HG03159 (cell line): ENCODE data around the gene KREMEN1.

Experiments
- ATAC-seq: cut with Tn5 transposase; IDR thresholded peaks from one replicate; pipeline ENCODE4 v1.9.1; 2021; ENCODE audit warnings: mild to moderate bottlenecking, moderate library complexity; ENCODE audit not compliant: unreplicated experiment

Gene KREMEN1

DNA sequence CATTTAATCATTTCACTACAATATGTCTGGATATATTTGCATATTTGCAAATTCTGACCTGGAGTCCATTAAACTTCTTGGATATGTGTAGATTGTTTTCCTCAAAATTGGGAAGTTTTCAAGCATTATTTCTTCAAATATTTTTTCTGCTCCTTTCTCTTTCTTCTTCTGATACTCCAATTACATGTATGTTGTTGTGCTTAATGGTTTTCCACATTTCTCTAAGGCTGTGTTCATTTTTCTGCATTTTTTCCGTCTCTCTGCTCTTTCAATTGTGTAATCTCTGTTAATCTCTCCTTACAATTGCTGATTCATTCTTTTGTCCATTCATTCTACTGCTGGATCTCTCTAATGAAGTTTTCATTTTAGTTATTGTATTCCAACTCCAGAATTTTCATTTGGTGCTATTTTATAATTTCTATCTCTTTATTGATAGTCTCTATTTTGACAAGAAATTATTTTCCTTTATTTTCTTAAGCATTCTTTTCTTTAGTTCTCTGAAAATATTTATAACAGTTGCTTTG lies 102.5 kb downstream of the KREMEN1 start:
- ATAC-seq, result no peak

DNA sequence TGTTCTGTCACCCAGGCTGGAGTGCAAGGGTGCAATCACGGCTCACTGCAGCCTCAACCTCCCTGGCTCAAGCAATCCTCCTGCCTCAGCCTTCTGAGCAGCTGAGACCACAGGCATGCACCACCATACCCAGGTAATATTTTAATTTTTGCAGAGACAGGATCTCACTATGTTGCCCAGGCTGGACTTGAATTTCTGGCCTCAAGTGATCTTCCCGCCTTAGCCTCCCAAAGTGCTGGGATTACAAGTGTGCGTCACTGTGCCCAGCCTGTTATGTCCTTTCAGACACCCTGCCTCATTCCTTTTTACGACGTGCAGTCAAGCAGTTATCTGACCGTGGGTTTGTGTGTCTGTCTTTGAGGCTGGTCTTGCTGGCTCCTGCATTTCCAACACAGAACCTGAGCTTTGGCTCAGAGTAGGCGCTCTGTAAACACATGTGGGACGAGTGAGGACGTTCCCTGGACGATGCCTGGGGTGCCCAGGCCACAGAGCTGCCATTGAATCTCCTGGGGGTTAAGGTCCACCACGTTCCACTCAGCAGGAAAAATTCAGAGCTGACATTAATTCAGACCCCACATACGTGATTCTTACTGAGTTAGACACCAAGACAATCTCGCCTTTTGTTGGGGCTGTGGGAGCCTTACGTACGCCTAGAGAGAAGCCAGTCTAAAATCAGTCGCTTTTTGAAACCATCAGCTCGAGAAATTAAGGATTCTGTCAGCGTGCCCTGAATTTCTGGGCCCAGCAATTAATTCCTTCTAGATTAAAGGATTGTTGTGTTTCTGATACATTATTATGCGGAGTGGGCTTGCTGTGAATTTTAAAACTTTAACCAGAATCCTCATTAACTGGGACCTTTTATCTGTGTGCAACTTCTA lies 111.4 kb downstream of the KREMEN1 start:
- ATAC-seq, result no peak

DNA sequence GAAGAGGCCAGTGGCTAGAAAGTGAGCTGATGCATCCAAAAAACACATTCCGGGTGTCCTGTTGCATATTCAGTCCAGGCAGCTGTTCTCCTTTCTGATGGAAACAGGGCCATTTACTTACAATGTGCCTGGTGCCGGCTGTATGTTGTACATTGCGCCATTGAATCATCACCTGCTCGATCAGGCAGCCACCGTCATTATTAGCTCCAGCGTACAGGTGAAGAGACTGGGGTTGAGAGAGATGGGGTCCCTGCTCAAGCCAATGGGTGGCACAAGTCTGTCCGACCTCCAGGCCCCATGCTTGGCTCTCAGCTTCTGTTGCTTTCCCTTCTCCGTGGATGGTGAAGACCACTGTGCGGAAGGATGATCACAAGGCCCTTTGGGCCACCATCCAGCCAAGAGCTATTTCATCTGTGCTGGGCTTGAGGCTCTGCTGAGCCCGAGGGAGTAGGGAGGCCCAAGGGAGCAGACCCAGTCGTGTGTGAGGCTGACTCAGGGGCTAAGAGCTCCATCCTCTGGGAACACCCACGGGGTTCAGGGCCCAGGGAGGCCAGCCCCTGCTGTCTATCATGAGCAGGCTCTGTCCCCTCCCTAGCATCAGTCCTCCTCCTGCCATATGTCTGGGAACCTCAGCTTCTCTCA lies 112.1 kb downstream of the KREMEN1 start:
- no peak for ATAC-seq

DNA sequence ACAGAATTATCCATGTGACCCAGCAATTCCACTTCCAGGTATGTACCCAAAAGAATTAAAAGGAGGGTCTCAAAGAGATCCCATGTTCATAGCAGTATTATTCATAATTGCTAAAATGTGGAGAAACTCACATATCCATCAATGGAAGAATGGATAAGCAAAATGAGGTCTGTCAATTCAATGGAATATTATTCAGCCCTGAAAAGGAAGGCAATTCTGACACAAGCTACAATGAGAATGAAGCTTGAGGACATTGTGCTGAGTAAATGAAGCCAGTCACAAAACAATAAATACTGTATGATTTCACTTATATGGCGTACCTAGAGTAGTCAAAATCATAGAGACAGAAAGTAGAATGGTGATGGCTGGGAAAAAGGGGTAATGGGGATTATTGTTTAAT lies 113.5 kb downstream of the KREMEN1 start:
- ATAC-seq, result no peak

DNA sequence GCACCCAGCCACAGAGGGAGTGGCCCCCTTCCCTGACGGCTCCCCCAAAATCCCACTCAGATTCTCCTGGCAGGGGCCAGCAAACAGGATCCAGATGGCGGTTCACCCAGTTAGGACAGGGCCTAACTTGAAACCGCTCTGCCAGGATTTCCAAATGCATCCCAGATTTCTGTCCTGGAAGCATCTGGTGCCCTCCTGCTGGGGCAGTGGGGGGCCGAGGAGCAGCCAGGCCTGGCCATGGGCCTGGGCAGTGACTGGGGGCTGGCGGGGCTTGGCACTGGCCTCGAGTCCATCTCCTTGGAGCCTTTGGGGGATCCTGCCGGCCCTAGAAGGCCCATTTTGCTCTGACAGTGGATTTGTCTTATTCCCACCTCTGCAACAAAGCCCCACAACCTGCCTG lies 115.0 kb downstream of the KREMEN1 start:
- no peak for ATAC-seq

DNA sequence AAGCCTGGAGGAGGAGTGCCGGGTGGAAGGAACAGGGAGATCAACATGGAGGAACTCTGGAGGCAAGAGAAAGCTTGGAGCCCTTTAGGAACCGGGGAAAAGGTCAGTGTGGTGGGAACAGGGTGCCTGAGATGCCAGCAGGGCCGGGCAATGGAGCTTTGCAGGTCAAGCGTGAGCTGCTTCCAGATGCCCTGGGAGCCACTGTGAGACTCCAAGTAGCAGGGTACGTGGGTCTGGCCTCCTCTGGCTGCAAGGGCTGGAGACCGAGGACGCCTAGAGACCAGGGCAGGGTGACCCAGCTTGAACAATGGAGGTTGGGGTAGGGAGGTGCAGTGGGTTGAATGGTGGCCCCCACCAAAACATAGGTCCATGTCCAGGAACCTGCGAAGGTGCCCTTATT lies 117.2 kb downstream of the KREMEN1 start:
- ATAC-seq, result no peak

DNA sequence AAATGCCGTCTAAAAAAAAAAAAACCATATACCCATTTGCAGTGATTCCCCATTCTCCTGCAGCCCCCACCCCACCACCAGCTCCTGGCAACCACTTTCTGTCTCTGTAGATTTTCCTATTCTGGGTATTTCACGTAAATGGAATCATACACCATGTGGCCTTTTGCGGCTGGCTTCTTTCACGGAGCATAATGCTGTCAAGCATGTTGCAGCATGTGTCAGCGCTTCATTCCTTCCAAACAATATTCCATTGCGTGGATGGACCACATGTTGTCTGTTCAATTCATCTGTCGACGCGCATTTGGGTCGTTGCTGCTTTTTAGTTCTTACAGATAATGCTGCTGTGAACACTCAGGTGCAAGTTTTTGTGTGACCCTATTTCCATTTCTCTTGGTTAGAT lies 118.1 kb downstream of the KREMEN1 start:
- no peak for ATAC-seq

DNA sequence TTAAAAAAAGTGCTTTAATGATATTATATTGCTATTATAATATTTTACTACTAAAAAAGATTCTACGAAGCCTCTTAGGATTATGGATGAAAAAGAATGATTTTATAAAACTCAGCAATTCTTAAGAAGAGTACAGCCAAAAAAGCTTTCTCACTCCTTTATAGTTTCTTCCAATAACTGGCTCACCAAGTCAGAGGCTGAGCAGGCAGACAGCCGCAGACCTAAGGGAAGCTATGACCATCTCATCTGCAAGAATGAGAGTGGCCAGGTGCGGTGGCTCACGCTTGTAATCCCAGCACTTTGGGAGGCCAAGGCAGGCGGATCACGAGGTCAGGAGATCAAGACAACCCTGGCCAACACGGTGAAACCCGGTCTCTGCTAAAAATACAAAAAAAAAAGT lies 120.2 kb downstream of the KREMEN1 start:
- ATAC-seq, result no peak

DNA sequence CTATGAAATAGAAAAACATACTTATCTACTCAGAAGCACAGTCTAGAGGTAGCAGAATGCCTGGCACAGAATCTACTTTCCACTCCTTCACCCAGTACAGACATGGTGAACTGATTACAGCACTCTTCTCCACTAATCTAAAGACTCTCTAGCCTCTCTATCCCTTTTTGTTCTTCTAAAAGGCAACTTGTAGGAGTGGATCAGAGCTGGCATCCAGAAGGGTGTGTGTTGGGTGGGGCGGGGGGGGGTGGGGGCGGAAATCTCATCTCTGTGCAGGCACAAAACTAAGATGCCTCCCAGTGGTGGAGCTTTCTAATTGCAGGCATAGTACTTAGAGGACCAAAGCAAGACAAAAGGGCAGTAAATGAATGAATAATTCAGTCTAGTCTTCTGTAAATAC lies 121.3 kb downstream of the KREMEN1 start:
- no peak for ATAC-seq

DNA sequence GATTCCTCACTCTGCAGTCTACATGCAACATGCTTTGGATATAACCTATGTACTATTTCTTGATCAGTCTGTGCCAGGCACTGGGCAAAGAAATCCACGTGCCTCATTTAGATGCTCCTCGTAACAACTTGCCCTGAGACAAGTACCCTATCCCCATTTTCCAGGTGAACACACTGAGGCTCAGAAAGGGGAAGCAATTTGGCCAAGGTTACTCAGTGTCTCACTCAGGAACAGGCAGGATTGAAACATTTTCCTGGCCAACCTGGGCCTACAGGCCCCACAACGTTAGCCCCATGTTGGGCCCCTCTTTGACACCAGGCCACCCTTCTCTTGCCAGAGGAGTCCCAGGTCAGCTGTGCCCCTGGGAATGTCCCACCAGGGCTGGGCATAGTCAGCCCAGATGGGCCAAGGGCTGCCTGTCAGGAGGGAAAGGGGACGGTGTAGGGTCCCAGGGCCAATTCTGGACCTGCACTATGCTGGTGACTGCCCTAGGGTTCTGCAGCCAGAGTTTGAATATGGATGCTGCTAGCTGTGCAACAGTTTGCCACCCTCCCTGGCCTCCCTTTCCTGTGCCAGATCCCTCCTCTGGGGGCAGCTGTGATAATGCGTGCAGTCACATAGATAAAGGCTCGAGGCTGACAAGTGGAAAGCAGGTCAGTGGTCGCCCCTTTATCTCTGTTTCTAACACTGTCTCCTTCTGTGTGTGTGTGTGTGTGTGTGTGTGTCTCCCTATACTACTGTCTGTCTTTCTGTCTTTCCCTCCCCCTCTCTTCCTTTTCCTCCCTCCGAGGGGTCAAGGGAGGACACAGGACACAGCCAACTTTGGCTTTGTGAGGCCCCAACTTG lies 122.5 kb downstream of the KREMEN1 start:
- no peak for ATAC-seq

DNA sequence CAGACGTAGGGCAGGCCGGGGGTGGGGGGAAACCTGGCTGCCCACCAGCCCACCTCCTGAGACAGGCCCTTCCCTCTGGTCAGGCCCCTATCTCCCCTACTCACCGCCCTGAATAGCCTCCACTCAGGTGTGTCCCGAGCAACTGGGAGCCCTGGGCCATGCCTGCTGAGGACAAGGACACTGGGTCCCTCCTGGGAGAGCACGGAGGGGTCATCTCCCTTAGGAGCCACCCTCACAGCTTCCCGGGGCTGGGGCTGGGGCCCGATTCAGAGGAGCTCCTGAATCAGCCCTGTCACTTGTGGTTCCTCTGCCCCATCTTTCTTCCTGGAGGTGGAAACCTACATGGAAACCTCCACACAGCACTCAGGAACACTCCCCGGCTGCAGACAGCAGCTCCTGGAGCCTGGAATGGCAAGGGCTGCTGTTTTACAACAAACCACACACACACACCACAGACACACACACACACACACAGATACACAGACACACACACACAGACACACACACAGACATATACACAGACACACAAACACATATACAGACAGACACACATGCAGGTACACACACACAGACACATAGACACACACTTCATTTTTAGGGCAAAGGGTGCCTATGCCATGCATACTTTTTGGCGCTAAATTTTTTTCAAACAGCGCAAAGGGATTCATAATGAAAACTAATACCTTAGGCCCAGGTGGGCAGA lies 123.3 kb downstream of the KREMEN1 start:
- no peak for ATAC-seq

DNA sequence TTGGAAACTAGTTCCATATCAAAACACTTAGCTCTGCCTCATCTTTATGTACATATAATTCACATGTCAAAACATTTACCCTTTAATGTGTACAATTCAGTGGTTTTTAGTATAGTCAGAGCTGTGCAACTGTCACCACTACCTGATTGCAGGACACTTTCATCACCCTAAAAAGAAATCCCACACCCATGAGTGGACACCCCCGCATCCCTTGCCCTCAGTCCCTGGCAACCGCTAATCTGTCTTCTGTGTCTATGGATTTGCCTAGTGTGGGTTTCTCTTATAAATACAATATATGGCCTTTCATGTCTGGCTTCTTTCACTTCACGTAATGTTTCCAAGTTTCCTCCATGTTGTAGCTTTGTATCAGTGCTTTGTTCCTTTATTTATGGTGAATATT lies 124.3 kb downstream of the KREMEN1 start:
- no peak for ATAC-seq

DNA sequence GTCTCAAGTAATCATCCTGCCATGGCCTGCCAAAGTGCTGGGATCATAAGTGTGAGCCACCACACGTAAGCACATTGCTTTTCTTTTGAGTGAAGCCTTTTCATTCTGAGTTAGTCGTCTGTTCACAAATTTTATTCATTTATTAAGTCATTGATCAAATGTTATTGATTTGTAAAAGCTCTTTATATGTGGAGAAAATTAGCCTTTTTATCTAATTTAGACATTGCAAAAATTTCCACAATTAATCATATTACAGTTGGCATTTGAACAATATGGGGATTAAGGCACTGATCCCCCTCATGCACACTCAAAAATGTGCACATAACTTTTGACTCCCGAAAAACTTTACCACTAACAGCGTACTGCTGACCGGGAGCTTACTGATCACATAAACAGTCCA lies 125.4 kb downstream of the KREMEN1 start:
- ATAC-seq, result no peak

DNA sequence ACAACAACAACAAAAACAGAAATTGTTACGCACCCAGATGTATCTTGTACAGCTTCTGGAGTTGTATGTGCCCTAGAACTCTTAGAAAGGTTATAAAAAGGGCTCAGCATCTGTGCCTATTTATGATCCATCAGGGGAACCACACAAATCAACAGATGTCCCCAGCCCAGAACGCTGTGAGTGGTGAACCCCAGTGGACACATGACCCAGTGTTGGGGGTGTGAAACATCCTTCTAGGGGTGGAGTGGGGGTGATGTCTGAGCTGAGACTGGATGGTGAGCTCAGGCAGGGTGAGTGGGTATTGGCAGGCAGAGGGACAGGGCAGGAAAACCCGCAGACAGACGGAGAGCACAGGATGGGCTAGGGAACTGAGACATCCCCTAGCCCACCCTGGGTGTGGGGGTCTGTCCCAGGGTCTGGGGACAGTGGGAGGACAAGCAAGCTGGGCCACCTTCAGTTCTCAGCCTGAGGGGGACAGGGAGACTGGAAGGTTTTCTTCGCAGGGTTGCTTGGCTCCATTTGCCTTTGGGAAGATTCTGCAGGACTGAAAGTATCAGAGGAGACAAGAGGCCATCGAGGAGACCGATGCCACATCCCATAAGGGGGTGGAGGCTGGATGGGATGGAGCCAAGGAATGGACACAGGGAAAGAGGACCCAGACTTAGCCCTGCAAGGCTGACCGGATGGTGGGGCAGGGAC lies 127.0 kb downstream of the KREMEN1 start:
- no peak for ATAC-seq

DNA sequence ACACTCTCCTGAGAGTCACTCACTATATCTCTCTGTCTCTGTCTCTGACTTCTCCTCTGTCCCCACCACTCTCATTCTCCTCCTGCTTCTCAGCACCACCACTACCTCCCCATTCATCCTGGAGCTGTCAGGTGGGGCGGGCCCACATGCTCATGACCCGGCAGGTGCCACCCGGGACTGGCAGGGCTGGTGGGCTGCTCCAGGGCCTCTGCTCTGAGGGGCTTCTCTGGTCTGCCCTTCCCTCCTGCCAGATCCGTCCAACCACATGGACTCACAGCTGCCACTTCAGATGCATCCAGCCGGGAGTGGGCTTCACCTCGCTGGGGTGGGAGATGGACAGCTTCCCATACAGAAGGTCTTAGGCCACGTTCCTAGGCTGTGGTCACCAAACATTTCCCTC lies 128.1 kb downstream of the KREMEN1 start:
- no peak for ATAC-seq

DNA sequence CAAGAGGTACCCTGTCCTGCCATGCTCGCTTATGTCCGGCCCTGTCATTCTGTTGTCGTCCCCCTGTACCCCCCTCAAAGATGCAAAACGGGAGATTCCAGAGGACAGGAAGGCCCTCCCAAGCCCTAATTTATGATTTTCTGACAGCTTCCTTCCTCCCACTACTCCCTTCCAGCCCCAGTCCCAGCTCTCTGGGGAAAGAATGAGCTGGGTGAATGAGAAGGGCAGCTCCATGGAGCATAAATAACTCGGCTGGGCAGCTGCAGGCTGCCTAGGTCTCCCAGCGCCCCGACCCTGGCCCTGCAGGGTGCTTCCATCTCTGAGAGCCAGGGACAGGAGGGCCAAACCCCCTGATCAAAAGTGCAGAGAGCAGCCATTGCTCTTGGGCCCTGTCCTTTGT lies 128.9 kb downstream of the KREMEN1 start:
- no peak for ATAC-seq

DNA sequence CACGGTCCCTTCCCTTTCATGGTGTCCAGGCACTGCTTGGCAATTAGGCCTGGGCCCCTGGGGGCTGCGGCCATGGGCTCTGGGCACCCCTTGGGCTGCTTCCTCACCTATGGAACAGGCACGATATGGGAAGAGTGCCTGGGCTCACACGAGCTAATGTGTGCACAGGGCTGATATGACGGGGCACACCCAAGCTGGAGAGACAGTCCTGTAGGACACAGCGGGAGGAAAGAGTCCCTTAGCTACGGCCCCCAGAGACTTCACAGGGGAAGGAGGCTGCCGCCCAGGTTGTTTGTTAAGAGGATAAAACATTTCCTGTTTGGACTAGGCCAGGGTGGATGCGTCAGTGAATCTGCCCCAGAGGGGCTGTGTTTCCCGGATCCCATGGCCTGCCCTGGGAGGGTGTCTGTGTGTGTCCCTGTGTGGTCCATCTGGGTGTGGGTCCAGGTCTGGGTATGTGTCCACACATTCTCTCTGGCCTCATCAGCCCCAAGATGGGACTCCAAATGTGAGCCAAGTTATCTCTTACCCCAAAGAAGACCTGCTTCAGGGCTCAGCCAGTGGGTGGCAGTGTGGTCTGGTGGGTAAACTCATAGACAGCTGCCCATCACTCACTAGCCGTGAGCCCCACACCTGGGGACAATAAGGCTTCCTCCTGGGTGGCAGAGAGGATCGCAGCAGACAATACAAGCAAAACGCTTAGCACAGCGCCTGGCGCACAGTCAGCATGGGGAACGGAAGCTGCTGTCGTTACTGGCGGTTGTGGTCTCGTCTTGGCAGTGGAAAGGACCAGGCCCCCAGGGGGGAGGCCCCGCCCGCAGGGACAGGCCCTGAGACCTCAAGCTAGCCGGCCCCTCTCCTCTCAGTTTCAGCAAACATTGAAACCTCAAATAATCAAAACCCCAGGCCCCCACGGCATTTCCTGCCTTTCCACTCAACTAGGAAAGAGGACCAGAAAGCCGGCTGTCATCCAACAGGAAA lies 129.7 kb downstream of the KREMEN1 start:
- ATAC-seq, result peak; percentile 73

DNA sequence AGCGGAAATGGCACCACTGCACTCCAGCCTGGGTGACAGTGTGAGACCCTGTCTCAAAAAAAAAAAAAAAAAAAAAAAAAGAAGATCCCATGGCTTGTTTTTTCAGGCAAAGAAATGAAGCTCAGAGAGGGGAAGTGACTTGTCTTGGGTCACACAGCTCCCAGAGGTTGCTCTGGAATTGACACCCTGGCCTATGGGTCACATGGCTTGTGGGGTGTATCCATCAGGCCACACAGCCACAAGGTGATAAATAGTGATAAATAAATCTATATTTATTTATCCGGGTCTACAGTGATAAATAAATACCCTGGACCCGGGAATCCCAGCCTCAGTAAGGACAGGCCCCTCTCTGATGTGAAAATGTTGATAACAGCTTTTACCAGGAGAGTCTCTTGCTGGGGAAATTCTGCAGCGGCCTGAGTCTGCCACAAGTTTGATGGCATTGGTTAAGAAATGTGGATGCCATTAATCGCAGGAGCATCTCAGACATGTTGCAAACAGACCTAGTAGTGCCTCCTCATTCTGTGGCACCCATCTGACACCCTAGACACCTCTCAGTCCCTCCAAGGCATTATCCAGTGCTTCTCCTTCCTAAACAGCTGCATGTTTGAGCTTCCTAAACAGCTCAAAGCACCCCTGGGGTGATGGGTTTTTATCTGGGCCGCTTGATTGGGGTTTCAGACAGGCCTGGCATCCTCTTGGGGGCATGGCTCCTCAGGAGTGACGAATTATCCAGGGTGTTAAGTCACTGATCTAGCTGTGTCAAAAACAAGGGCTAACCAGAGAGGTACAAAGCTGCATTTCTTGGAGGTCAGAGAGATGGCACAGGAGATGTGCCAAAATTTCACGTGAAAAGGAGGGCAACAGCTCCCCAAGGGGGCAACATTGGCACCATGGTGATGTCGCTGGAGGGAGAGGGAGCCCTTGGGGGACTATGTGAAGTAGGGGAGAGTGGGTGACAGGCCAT lies 130.9 kb downstream of the KREMEN1 start:
- ATAC-seq, result no peak
